Activated CD4-positive, alpha-beta memory T cell treated with anti-CD3 and anti-CD28 coated beads for 36 hours (primary cell): ENCODE data around the gene MAB21L3. TPM values are rescaled to one million over a fixed set of nuclear protein-coding genes. Genes with fewer than 3 reads are reported as not detected.

ENCODE experiments used
- total RNA-seq, 2 experiments: library from RNA; stranded (reverse); gene quantifications; one replicate each; pipeline ENCODE4 v1.2.3, GENCODE V29; 2021

MAB21L3 gene
- total RNA-seq, 2 experiments from 2014 or later, result not detected

Other genes with a start within 250 kb of the MAB21L3 start
- gene SLC22A15, start 134.9 kb upstream of the MAB21L3 start, total RNA-seq, result 1 to 10 TPM in 1 of 2 experiments, under 1 TPM in 1; 0.69 to 1.7 TPM